HEK293 (cell line): ENCODE measurements around the gene HBP1.

Source experiments
- EGR2 ChIP-seq: fragments of 450-650 bp; formaldehyde crosslinking; IDR thresholded peaks from 2 replicates; pipeline ENCODE4 v1.5.1; 2016; ENCODE audit warnings: low read depth, missing biosample characterization, missing genetic modification characterization
- HOXD13 ChIP-seq: sonication (generic); formaldehyde crosslinking; IDR thresholded peaks from 2 replicates; pipeline ENCODE4 v1.8.0; 2022; ENCODE audit warnings: missing genetic modification reagents, borderline replicate concordance
- MEIS1 ChIP-seq: sonication (generic); formaldehyde crosslinking; IDR thresholded peaks from 2 replicates; pipeline ENCODE4 v1.8.1; 2022; ENCODE audit warnings: missing genetic modification reagents, mild to moderate bottlenecking, borderline replicate concordance
- OVOL3 ChIP-seq: fragments of 450-650 bp; formaldehyde crosslinking; IDR thresholded peaks from 2 replicates; pipeline ENCODE4 v1.5.1; 2016; ENCODE audit warnings: missing biosample characterization, missing genetic modification characterization
- ZBTB17 ChIP-seq: fragments of 450-650 bp; formaldehyde crosslinking; IDR thresholded peaks from 2 replicates; pipeline ENCODE4 v1.5.1; 2016; ENCODE audit warnings: missing biosample characterization, missing genetic modification characterization
- ZFP69B ChIP-seq: fragments of 450-650 bp; formaldehyde crosslinking; IDR thresholded peaks from 2 replicates; pipeline ENCODE4 v1.5.1; 2016; ENCODE audit warnings: missing biosample characterization, missing genetic modification characterization
- ZIC2 ChIP-seq: fragments of 450-650 bp; formaldehyde crosslinking; IDR thresholded peaks from 2 replicates; pipeline ENCODE4 v1.5.1; 2016; ENCODE audit warnings: missing biosample characterization, missing genetic modification characterization
- ZNF184 ChIP-seq: fragments of 450-650 bp; IDR thresholded peaks from 2 replicates; pipeline ENCODE4 v1.5.1; 2018; ENCODE audit warnings: missing biosample characterization, mild to moderate bottlenecking, missing genetic modification characterization
- ZNF202 ChIP-seq: fragments of 450-650 bp; formaldehyde crosslinking; IDR thresholded peaks from 2 replicates; pipeline ENCODE4 v1.5.1; 2016; ENCODE audit warnings: missing biosample characterization, missing genetic modification characterization, borderline replicate concordance
- ZNF266 ChIP-seq: fragments of 450-650 bp; formaldehyde crosslinking; IDR thresholded peaks from 2 replicates; pipeline ENCODE4 v1.5.1; 2016; ENCODE audit warnings: missing biosample characterization, missing genetic modification characterization, low read depth
- ZNF311 ChIP-seq: fragments of 450-650 bp; formaldehyde crosslinking; IDR thresholded peaks from 2 replicates; pipeline ENCODE4 v1.5.1; 2017; ENCODE audit warnings: missing biosample characterization, missing genetic modification characterization, borderline replicate concordance
- ZNF324 ChIP-seq: fragments of 450-650 bp; formaldehyde crosslinking; IDR thresholded peaks from 2 replicates; pipeline ENCODE4 v1.5.1; 2016; ENCODE audit warnings: missing biosample characterization, missing genetic modification characterization
- ZNF341 ChIP-seq: fragments of 450-650 bp; formaldehyde crosslinking; IDR thresholded peaks from 2 replicates; pipeline ENCODE4; 2016; ENCODE audit warnings: low read depth, missing biosample characterization, missing genetic modification characterization
- ZNF521 ChIP-seq: fragments of 450-650 bp; formaldehyde crosslinking; IDR thresholded peaks from 2 replicates; pipeline ENCODE4 v1.5.1; 2017; ENCODE audit warnings: missing biosample characterization, mild to moderate bottlenecking, missing genetic modification characterization
- ZNF544 ChIP-seq: fragments of 450-650 bp; formaldehyde crosslinking; IDR thresholded peaks from 2 replicates; pipeline ENCODE4 v1.5.0; 2017; ENCODE audit warnings: missing biosample characterization, missing genetic modification characterization
- ZNF560 ChIP-seq: fragments of 450-650 bp; formaldehyde crosslinking; IDR thresholded peaks from 2 replicates; pipeline ENCODE4 v1.5.1; 2017; ENCODE audit warnings: missing biosample characterization, missing genetic modification characterization, borderline replicate concordance
- ZNF658 ChIP-seq: fragments of 450-650 bp; formaldehyde crosslinking; IDR thresholded peaks from 2 replicates; pipeline ENCODE4; 2016; ENCODE audit warnings: missing biosample characterization, missing genetic modification characterization
- ZNF76 ChIP-seq: fragments of 450-650 bp; formaldehyde crosslinking; IDR thresholded peaks from 2 replicates; pipeline ENCODE4; 2016; ENCODE audit warnings: low read depth, missing biosample characterization, missing genetic modification characterization, borderline replicate concordance
- ZNF768 ChIP-seq: fragments of 450-650 bp; formaldehyde crosslinking; IDR thresholded peaks from 2 replicates; pipeline ENCODE4 v1.5.1; 2018; ENCODE audit warnings: missing biosample characterization, mild to moderate bottlenecking, missing genetic modification characterization
- ZNF777 ChIP-seq: fragments of 450-650 bp; formaldehyde crosslinking; IDR thresholded peaks from 2 replicates; pipeline ENCODE4 v1.5.1; 2017; ENCODE audit warnings: missing biosample characterization, missing genetic modification characterization, borderline replicate concordance
- ZNF791 ChIP-seq: fragments of 450-650 bp; formaldehyde crosslinking; IDR thresholded peaks from 2 replicates; pipeline ENCODE4 v1.5.1; 2016; ENCODE audit warnings: missing biosample characterization, missing genetic modification characterization
- ZNF843 ChIP-seq: fragments of 450-650 bp; formaldehyde crosslinking; IDR thresholded peaks from 2 replicates; pipeline ENCODE4 v1.5.1; 2016; ENCODE audit warnings: missing biosample characterization, missing genetic modification characterization
- ZSCAN16 ChIP-seq: fragments of 450-650 bp; formaldehyde crosslinking; IDR thresholded peaks from 2 replicates; pipeline ENCODE4 v1.5.1; 2016; ENCODE audit warnings: missing biosample characterization, missing genetic modification characterization
- TF ChIP-seq, protein P1 (sequence below): fragments of 450-650 bp; formaldehyde crosslinking; IDR thresholded peaks from 2 replicates; pipeline ENCODE4 v1.5.1; 2016; ENCODE audit warnings: missing biosample characterization, missing genetic modification characterization
- TF ChIP-seq, protein P2 (sequence below): fragments of 450-650 bp; formaldehyde crosslinking; IDR thresholded peaks from 2 replicates; pipeline ENCODE4 v1.5.1; 2016; ENCODE audit warnings: missing biosample characterization, missing genetic modification characterization
- TF ChIP-seq, protein P3 (sequence below): fragments of 450-650 bp; formaldehyde crosslinking; IDR thresholded peaks from 2 replicates; pipeline ENCODE4 v1.5.1; 2017; ENCODE audit warnings: missing biosample characterization, missing genetic modification characterization
- TF ChIP-seq, protein P4 (sequence below): fragments of 450-650 bp; formaldehyde crosslinking; IDR thresholded peaks from 2 replicates; pipeline ENCODE4 v1.5.1; 2016; ENCODE audit warnings: missing biosample characterization, missing genetic modification characterization
- TF ChIP-seq, protein P5 (sequence below): fragments of 450-650 bp; formaldehyde crosslinking; optimal IDR thresholded peaks from 2 replicates; pipeline ENCODE3; 2016; ENCODE audit warnings: missing biosample characterization, mild to moderate bottlenecking, missing genetic modification characterization
- TF ChIP-seq, protein P6 (sequence below): fragments of 450-650 bp; formaldehyde crosslinking; IDR thresholded peaks from 2 replicates; pipeline ENCODE4 v1.5.1; 2017; ENCODE audit warnings: missing biosample characterization, missing genetic modification characterization

The HBP1 gene

DNA sequence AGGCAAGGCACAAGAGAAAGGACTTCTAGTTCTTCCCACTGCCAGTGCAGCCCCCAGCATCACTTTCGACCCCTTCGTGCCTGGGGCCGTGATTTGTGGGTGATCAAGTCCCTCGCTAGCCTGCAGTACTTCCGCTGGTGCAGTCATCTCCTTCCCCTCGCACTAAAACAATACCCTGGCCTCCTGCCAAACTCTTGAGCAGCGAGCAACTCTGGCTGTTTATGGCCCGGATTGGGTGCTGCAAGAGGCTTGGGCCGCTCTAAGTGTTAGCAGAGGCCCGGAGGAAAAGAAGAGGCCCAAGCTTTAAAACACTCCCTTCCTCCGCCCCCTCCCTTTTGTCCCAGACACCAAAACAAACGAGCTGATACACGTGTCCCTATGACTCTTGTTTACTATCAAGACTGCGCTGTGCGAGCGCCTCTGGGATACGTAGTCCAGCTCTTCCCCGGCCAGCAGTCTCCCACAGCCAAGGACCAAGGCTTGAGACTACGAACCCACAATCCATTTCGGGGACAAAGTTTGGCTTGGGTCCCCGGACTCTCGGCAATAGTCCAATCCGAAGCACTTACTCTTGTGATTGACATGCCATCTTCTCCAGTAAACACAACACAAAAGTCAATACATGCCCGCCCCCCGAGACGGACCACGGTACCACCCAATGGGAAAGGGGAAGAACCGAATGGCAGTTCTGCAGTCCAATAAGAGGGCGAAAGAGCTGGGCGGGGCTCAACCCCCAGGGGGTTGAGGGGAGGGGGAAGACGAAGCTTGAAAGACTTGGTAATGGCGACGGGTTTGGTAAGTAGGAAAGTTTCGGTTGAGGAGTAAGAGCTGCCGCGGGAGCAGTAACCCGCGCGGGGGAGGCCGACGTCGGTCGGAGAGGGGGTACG, at the start of gene HBP1 (continued):
- TF ChIP-seq, protein P1, sequence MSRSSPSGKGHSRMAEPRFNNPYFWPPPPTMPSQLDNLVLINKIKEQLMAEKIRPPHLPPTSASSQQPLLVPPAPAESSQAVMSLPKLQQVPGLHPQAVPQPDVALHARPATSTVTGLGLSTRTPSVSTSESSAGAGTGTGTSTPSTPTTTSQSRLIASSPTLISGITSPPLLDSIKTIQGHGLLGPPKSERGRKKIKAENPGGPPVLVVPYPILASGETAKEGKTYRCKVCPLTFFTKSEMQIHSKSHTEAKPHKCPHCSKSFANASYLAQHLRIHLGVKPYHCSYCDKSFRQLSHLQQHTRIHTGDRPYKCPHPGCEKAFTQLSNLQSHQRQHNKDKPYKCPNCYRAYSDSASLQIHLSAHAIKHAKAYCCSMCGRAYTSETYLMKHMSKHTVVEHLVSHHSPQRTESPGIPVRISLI (tag by site-specific recombination): no peak
- TF ChIP-seq, protein P2, sequence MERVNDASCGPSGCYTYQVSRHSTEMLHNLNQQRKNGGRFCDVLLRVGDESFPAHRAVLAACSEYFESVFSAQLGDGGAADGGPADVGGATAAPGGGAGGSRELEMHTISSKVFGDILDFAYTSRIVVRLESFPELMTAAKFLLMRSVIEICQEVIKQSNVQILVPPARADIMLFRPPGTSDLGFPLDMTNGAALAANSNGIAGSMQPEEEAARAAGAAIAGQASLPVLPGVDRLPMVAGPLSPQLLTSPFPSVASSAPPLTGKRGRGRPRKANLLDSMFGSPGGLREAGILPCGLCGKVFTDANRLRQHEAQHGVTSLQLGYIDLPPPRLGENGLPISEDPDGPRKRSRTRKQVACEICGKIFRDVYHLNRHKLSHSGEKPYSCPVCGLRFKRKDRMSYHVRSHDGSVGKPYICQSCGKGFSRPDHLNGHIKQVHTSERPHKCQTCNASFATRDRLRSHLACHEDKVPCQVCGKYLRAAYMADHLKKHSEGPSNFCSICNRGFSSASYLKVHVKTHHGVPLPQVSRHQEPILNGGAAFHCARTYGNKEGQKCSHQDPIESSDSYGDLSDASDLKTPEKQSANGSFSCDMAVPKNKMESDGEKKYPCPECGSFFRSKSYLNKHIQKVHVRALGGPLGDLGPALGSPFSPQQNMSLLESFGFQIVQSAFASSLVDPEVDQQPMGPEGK (tag by site-specific recombination): peak; percentile 89
- TF ChIP-seq ZNF521 (tag by site-specific recombination) (no peak), ZSCAN16 (tag by site-specific recombination) (0 out of 2 replicates have a peak, but pooled peaks have one; percentile 33), ZNF777 (tag by site-specific recombination) (no peak), ZFP69B (tag by site-specific recombination) (peak; percentile 92), ZNF560 (tag by site-specific recombination) (no peak), ZNF184 (tag by site-specific recombination) (no peak; the same call in 1 of the 2 replicates), ZNF341 (tag by site-specific recombination) (peak; percentile 67), ZNF843 (tag by site-specific recombination) (peak; percentile 51; the same call in 1 of the 2 replicates), ZNF324 (peak; percentile 58; the same call in 1 of the 2 replicates), ZNF768 (tag by site-specific recombination) (no peak), ZNF76 (peak; percentile 97), OVOL3 (tag by site-specific recombination) (no peak), ZBTB17 (tag by site-specific recombination) (peak; percentile 93), MEIS1 (no peak), ZNF544 (tag by site-specific recombination) (no peak), ZIC2 (tag by site-specific recombination) (peak; percentile 81), EGR2 (tag by site-specific recombination) (no peak; the same call in 1 of the 2 replicates), ZNF266 (no peak), HOXD13 (CRISPR knock-in tag) (no peak), ZNF202 (no peak), ZNF658 (tag by site-specific recombination) (no peak), ZNF311 (no peak), ZNF791 (no peak)
- TF ChIP-seq, protein P3, sequence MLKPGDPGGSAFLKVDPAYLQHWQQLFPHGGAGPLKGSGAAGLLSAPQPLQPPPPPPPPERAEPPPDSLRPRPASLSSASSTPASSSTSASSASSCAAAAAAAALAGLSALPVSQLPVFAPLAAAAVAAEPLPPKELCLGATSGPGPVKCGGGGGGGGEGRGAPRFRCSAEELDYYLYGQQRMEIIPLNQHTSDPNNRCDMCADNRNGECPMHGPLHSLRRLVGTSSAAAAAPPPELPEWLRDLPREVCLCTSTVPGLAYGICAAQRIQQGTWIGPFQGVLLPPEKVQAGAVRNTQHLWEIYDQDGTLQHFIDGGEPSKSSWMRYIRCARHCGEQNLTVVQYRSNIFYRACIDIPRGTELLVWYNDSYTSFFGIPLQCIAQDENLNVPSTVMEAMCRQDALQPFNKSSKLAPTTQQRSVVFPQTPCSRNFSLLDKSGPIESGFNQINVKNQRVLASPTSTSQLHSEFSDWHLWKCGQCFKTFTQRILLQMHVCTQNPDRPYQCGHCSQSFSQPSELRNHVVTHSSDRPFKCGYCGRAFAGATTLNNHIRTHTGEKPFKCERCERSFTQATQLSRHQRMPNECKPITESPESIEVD (tag by site-specific recombination): no peak
- TF ChIP-seq, protein P4, sequence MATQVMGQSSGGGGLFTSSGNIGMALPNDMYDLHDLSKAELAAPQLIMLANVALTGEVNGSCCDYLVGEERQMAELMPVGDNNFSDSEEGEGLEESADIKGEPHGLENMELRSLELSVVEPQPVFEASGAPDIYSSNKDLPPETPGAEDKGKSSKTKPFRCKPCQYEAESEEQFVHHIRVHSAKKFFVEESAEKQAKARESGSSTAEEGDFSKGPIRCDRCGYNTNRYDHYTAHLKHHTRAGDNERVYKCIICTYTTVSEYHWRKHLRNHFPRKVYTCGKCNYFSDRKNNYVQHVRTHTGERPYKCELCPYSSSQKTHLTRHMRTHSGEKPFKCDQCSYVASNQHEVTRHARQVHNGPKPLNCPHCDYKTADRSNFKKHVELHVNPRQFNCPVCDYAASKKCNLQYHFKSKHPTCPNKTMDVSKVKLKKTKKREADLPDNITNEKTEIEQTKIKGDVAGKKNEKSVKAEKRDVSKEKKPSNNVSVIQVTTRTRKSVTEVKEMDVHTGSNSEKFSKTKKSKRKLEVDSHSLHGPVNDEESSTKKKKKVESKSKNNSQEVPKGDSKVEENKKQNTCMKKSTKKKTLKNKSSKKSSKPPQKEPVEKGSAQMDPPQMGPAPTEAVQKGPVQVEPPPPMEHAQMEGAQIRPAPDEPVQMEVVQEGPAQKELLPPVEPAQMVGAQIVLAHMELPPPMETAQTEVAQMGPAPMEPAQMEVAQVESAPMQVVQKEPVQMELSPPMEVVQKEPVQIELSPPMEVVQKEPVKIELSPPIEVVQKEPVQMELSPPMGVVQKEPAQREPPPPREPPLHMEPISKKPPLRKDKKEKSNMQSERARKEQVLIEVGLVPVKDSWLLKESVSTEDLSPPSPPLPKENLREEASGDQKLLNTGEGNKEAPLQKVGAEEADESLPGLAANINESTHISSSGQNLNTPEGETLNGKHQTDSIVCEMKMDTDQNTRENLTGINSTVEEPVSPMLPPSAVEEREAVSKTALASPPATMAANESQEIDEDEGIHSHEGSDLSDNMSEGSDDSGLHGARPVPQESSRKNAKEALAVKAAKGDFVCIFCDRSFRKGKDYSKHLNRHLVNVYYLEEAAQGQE (tag by site-specific recombination): 0 out of 2 replicates have a peak, but pooled peaks have one; percentile 40
- TF ChIP-seq, protein P5, sequence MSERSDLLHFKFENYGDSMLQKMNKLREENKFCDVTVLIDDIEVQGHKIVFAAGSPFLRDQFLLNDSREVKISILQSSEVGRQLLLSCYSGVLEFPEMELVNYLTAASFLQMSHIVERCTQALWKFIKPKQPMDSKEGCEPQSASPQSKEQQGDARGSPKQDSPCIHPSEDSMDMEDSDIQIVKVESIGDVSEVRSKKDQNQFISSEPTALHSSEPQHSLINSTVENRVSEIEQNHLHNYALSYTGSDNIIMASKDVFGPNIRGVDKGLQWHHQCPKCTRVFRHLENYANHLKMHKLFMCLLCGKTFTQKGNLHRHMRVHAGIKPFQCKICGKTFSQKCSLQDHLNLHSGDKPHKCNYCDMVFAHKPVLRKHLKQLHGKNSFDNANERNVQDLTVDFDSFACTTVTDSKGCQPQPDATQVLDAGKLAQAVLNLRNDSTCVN (tag by site-specific recombination): peak; percentile 20
- TF ChIP-seq, protein P6, sequence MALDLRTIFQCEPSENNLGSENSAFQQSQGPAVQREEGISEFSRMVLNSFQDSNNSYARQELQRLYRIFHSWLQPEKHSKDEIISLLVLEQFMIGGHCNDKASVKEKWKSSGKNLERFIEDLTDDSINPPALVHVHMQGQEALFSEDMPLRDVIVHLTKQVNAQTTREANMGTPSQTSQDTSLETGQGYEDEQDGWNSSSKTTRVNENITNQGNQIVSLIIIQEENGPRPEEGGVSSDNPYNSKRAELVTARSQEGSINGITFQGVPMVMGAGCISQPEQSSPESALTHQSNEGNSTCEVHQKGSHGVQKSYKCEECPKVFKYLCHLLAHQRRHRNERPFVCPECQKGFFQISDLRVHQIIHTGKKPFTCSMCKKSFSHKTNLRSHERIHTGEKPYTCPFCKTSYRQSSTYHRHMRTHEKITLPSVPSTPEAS: no peak; the same call in 1 of the 2 replicates
